ENCODE data around the gene NKD1.

NKD1 gene

DNA sequence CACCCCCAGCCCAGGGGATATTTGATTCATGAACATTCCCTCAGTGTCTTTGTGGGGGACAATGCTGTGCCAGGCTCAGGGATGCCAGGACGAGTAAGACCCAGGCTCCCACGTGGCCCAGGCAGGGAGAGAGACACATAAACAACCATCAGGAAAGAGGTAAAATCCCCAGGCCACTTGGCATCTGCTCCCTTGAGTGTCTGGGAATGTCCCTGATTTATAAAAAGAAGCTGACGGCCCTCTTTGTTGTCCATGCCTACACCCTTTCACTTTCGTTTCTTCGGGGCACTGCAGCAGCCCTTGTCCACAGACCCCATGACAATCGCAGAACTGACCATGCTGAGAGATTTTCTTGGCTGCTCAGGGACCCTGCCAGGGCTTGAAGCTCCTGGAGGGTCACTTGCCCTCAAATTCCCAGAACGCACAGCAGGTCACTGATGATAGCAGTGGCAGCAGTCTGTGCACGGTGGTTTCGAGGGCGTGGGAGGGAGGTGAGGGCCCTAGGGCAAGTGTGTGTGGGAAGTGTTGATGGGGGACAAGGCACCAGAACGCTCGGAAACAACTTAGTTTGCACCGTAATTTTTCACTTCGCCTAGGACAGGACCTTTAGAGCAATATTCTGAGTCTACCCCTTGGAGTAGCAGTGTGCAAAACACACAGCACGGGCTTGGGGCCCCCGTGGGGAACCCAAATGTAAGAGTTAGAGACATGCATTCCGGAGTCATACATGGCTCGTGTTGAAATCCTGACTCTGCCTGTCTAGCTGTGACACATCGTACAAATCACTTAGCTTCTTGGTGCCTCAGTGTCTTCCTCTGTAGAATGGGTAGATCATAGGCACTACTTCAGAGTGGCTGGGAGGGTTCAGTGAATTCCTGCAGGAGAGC lies 149.9 kb downstream of the NKD1 start:
- DNase-seq: peak; percentile 68
